Vagina (tissue), 2 donors: ENCODE results near the gene SRP19.
"Not testable (repeated sequence)": the region's sequence is repeated elsewhere in the genome, so short reads cannot be mapped to it uniquely, and the experiment has no call there.

Experiments used
- POLR2A ChIP-seq, 2 donors: fragments of 450-650 bp; IDR thresholded peaks; one replicate each; pipeline ENCODE4 v1.6.1; 2017; ENCODE audit warnings: antibody characterized with exemption in 2 of 2, mild to moderate bottlenecking in 2 of 2, moderate library complexity in 2 of 2
- TF ChIP-seq, protein P1 (sequence below), 3 experiments: fragments of 450-650 bp in 2 of 3; fragments of 200-600 bp in 1 of 3; sonication (generic) in 1 of 3; IDR thresholded peaks; one replicate each; pipeline ENCODE4 v1.5.1; 2017 to 2019; ENCODE audit warnings: antibody characterized with exemption in 3 of 3, mild to moderate bottlenecking in 2 of 3, moderate library complexity in 2 of 3

DNA sequence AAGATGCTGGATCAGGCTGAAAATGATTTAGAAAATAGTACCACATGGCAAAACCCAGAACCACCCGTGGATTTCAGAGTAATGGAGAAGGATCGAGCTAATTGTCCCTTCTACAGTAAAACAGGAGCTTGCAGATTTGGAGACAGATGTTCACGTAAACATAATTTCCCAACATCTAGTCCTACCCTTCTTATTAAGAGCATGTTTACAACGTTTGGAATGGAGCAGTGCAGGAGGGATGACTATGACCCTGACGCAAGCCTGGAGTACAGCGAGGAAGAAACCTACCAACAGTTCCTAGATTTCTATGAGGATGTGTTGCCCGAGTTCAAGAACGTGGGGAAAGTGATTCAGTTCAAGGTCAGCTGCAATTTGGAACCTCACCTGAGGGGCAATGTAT lies 31.0 kb downstream of the SRP19 start:
- TF ChIP-seq, protein P1, sequence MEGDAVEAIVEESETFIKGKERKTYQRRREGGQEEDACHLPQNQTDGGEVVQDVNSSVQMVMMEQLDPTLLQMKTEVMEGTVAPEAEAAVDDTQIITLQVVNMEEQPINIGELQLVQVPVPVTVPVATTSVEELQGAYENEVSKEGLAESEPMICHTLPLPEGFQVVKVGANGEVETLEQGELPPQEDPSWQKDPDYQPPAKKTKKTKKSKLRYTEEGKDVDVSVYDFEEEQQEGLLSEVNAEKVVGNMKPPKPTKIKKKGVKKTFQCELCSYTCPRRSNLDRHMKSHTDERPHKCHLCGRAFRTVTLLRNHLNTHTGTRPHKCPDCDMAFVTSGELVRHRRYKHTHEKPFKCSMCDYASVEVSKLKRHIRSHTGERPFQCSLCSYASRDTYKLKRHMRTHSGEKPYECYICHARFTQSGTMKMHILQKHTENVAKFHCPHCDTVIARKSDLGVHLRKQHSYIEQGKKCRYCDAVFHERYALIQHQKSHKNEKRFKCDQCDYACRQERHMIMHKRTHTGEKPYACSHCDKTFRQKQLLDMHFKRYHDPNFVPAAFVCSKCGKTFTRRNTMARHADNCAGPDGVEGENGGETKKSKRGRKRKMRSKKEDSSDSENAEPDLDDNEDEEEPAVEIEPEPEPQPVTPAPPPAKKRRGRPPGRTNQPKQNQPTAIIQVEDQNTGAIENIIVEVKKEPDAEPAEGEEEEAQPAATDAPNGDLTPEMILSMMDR (IDR thresholded peaks at IDR 0.05), result not testable (repeated sequence)
- TF ChIP-seq POLR2A (IDR thresholded peaks at IDR 0.05), result not testable (repeated sequence)
